ENCODE measurements around the gene QSER1. TPM values are rescaled to one million over a fixed set of nuclear protein-coding genes. Genes with fewer than 3 reads are reported as not detected.

Gene QSER1
- total and polyA plus RNA-seq, 9 of the 15 experiments (the other 6 are each of a cell fraction or from before 2014, with no cell fraction given), result 5.8 to 33.6 (median 22.3) TPM

DNA sequence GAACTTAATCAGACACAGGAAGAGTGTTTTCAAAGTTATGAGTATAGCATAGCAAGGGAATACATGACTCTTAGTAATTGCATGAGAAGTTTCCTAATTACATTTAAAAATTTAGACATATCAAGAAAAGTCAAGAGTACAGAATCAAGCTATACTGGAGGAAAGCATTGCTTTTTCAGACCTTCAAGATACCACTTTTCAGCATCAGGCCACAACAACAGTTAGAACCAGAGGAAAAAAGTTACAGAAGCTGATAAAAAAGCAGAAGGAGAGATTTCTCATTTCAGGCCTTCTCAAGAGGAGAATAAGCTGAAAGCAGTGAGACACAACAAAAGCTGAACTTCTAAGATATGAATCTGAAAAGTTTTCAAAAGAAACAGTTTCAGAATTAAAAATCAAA is 28.1 kb upstream of the QSER1 start:
- FAIRE-seq (no peak), DNase-seq (ENCODE audit: extremely low read depth in 1 of 4, low spot score in 3 of 4) (no peak), ATAC-seq (no peak)
- H2AFZ ChIP-seq (ENCODE audit: low read depth, low read length), result no peak overlapping the region
- no peaks in the 10 kb centered on the region for H3K4me1 ChIP-seq (replicated peaks in 1 of 2; ENCODE audit: control insufficient read depth in 2 of 2, insufficient read depth in 2 of 2, low read length in 2 of 2)
- POLR2A ChIA-PET, result no interaction called here
- H3K9me3 ChIP-seq (replicated peaks; ENCODE audit: control insufficient read depth, insufficient read depth, low read depth, low read length), result no peaks in the 10 kb centered on the region
- no TSS peak for BruUV-seq (replicated peaks)
- H3K4me3 ChIP-seq, result no peak overlapping the region
- H3K27me3 ChIP-seq (ENCODE audit: control insufficient read depth in 2 of 2, insufficient read depth in 2 of 2, low read length in 2 of 2), result no peaks in the 10 kb centered on the region
- CTCF ChIA-PET (ENCODE audit: low intra/inter-chr PET ratio), result no interaction called here
- no peaks in the 10 kb centered on the region for H4K20me1 ChIP-seq (replicated peaks; ENCODE audit: control insufficient read depth, insufficient read depth, low read length)
- no peaks in the 10 kb centered on the region for H3K36me3 ChIP-seq (ENCODE audit: control insufficient read depth, insufficient read depth, low read length)
- in situ Hi-C loops (cut with MboI), result no loop called here
- no peaks in the 10 kb centered on the region for H3K9me1 ChIP-seq (ENCODE audit: control insufficient read depth, insufficient read depth, low read length)
- intact Hi-C loops (cut with micrococcal nuclease), result no loop called here
- no peaks in the 10 kb centered on the region for H3K79me2 ChIP-seq (ENCODE audit: control insufficient read depth, insufficient read depth, low read length)
- H3K9ac ChIP-seq (ENCODE audit: insufficient read depth in 1 of 2, low read depth in 2 of 2, low read length in 2 of 2), result no peak overlapping the region
- H3K27ac ChIP-seq (ENCODE audit: extremely low read depth, low read depth, low read length), result no peak overlapping the region
- no peak overlapping the region for H3K4me2 ChIP-seq (ENCODE audit: insufficient read depth, low read length)
- TF ChIP-seq RBM15 (IDR thresholded peaks at IDR 0.05; ENCODE audit: insufficient read depth, low read length), result no peak
- TF ChIP-seq, protein P1, sequence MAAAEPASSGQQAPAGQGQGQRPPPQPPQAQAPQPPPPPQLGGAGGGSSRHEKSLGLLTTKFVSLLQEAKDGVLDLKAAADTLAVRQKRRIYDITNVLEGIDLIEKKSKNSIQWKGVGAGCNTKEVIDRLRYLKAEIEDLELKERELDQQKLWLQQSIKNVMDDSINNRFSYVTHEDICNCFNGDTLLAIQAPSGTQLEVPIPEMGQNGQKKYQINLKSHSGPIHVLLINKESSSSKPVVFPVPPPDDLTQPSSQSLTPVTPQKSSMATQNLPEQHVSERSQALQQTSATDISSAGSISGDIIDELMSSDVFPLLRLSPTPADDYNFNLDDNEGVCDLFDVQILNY (CRISPR knock-in tag; IDR thresholded peaks at IDR 0.05), result no peak
- TF ChIP-seq YY1 (IDR thresholded peaks at IDR 0.05; ENCODE audit: borderline replicate concordance in 1 of 3, control insufficient read depth in 1 of 3, extremely low read depth in 1 of 3, insufficient read depth in 3 of 3, insufficient read length in 1 of 3, insufficient replicate concordance in 2 of 3, low read depth in 1 of 3, low read length in 2 of 3), result no peak
- no peak for TF ChIP-seq ZFX (CRISPR knock-in tag; IDR thresholded peaks at IDR 0.05)
- no peak for TF ChIP-seq ZNF41 (CRISPR knock-in tag; conservative IDR thresholded peaks at IDR 0.05)
- TF ChIP-seq, protein P2, sequence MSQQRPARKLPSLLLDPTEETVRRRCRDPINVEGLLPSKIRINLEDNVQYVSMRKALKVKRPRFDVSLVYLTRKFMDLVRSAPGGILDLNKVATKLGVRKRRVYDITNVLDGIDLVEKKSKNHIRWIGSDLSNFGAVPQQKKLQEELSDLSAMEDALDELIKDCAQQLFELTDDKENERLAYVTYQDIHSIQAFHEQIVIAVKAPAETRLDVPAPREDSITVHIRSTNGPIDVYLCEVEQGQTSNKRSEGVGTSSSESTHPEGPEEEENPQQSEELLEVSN (IDR thresholded peaks at IDR 0.05; ENCODE audit: borderline replicate concordance in 1 of 2, extremely low read depth in 1 of 2, insufficient read depth in 1 of 2, insufficient read length in 1 of 2, low read depth in 1 of 2, low read length in 1 of 2, poor library complexity in 1 of 2, severe bottlenecking in 1 of 2), result no peak
- no peak for TF ChIP-seq DDX20 (tag; IDR thresholded peaks at IDR 0.05; ENCODE audit: low read depth)
- TF ChIP-seq MEF2D (tag; conservative IDR thresholded peaks at IDR 0.05; ENCODE audit: low read depth), result no peak
- no peak for TF ChIP-seq BRCA1 (IDR thresholded peaks at IDR 0.05)
- no peak for TF ChIP-seq BRCA1 (CRISPR knock-in tag; IDR thresholded peaks at IDR 0.05)
- no peak for TF ChIP-seq ZNF436 (CRISPR knock-in tag; IDR thresholded peaks at IDR 0.05)
- TF ChIP-seq, protein P3, sequence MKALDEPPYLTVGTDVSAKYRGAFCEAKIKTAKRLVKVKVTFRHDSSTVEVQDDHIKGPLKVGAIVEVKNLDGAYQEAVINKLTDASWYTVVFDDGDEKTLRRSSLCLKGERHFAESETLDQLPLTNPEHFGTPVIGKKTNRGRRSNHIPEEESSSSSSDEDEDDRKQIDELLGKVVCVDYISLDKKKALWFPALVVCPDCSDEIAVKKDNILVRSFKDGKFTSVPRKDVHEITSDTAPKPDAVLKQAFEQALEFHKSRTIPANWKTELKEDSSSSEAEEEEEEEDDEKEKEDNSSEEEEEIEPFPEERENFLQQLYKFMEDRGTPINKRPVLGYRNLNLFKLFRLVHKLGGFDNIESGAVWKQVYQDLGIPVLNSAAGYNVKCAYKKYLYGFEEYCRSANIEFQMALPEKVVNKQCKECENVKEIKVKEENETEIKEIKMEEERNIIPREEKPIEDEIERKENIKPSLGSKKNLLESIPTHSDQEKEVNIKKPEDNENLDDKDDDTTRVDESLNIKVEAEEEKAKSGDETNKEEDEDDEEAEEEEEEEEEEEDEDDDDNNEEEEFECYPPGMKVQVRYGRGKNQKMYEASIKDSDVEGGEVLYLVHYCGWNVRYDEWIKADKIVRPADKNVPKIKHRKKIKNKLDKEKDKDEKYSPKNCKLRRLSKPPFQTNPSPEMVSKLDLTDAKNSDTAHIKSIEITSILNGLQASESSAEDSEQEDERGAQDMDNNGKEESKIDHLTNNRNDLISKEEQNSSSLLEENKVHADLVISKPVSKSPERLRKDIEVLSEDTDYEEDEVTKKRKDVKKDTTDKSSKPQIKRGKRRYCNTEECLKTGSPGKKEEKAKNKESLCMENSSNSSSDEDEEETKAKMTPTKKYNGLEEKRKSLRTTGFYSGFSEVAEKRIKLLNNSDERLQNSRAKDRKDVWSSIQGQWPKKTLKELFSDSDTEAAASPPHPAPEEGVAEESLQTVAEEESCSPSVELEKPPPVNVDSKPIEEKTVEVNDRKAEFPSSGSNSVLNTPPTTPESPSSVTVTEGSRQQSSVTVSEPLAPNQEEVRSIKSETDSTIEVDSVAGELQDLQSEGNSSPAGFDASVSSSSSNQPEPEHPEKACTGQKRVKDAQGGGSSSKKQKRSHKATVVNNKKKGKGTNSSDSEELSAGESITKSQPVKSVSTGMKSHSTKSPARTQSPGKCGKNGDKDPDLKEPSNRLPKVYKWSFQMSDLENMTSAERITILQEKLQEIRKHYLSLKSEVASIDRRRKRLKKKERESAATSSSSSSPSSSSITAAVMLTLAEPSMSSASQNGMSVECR (CRISPR knock-in tag; IDR thresholded peaks at IDR 0.05), result no peak
- no peak for TF ChIP-seq HCFC1 (IDR thresholded peaks at IDR 0.05; ENCODE audit: low read depth, low read length)
- no peak for TF ChIP-seq ARID2 (IDR thresholded peaks at IDR 0.05)
- TF ChIP-seq, protein P4, sequence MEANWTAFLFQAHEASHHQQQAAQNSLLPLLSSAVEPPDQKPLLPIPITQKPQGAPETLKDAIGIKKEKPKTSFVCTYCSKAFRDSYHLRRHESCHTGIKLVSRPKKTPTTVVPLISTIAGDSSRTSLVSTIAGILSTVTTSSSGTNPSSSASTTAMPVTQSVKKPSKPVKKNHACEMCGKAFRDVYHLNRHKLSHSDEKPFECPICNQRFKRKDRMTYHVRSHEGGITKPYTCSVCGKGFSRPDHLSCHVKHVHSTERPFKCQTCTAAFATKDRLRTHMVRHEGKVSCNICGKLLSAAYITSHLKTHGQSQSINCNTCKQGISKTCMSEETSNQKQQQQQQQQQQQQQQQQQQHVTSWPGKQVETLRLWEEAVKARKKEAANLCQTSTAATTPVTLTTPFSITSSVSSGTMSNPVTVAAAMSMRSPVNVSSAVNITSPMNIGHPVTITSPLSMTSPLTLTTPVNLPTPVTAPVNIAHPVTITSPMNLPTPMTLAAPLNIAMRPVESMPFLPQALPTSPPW (CRISPR knock-in tag; IDR thresholded peaks at IDR 0.05), result no peak
